CD14-positive monocyte (primary cell): Measurements from ENCODE around the gene RSPH3. TPM values are rescaled to one million over a fixed set of nuclear protein-coding genes. Genes with fewer than 3 reads are reported as not detected.

Source experiments
- DNase-seq, 3 donors: peaks; one replicate each; pipeline ENCODE4 v3.0.0-alpha.2; 2011 to 2022
- H2AFZ ChIP-seq: 2 replicates; pipeline ENCODE4 v1.6.0; 2012; ENCODE audit warnings: mild to moderate bottlenecking, low read depth, low read length, inconsistent platforms; ENCODE audit not compliant: insufficient read depth, poor library complexity, severe bottlenecking
- H3K27ac ChIP-seq, 2 donors: 1 replicate in 1 of 2; 2 replicates in 1 of 2; pipeline ENCODE4 v1.5.1; 2012 to 2013; ENCODE audit warnings: low read length in 2 of 2, control low read depth in 1 of 2, inconsistent platforms in 1 of 2, low read depth in 1 of 2, mild to moderate bottlenecking in 1 of 2
- H3K27me3 ChIP-seq, 2 donors: one replicate each; pipeline versions ENCODE4 v1.6.0 to v1.6.1; 2011 to 2013; ENCODE audit warnings: low read length in 2 of 2; ENCODE audit not compliant: control insufficient read depth in 2 of 2, insufficient read depth in 2 of 2
- H3K36me3 ChIP-seq, 2 donors: replicated peaks in 1 of 2; 1 replicate in 1 of 2; 2 replicates in 1 of 2; pipeline versions ENCODE4 v1.5.1 to v1.6.1; 2012 to 2013; ENCODE audit warnings: low read length in 2 of 2, control low read depth in 1 of 2, inconsistent platforms in 1 of 2, mild to moderate bottlenecking in 1 of 2; ENCODE audit not compliant: insufficient read depth in 2 of 2, control insufficient read depth in 1 of 2
- H3K4me1 ChIP-seq, 2 donors: 1 replicate in 1 of 2; 2 replicates in 1 of 2; pipeline versions ENCODE4 v1.5.1 to v1.6.1; 2012 to 2013; ENCODE audit warnings: low read length in 2 of 2, control low read depth in 1 of 2, inconsistent platforms in 1 of 2, mild to moderate bottlenecking in 1 of 2, moderate library complexity in 1 of 2; ENCODE audit not compliant: insufficient read depth in 2 of 2, control insufficient read depth in 1 of 2
- H3K4me2 ChIP-seq: replicated peaks from 2 replicates; pipeline ENCODE3; 2012; ENCODE audit warnings: low read length, moderate library complexity, mild to moderate bottlenecking; ENCODE audit not compliant: poor library complexity, severe bottlenecking; ENCODE audit errors: extremely low read depth
- H3K4me3 ChIP-seq, 3 experiments: fragments of 200-600 bp in 1 of 3; sonication (generic) in 1 of 3; replicated peaks in 1 of 3; 1 replicate in 2 of 3; 2 replicates in 1 of 3; pipeline ENCODE4 v1.5.1; 2011 to 2013; ENCODE audit warnings: low read length in 3 of 3, mild to moderate bottlenecking in 3 of 3, control low read depth in 2 of 3, low read depth in 2 of 3, inconsistent platforms in 1 of 3, moderate library complexity in 1 of 3
- H3K79me2 ChIP-seq: 2 replicates; pipeline ENCODE4 v1.6.0; 2012; ENCODE audit warnings: mild to moderate bottlenecking, control low read depth, inconsistent platforms, low read length, moderate library complexity; ENCODE audit not compliant: insufficient read depth
- H3K9ac ChIP-seq: 2 replicates; pipeline ENCODE4 v1.6.0; 2017; ENCODE audit warnings: low read length, mild to moderate bottlenecking; ENCODE audit not compliant: insufficient read depth, poor library complexity, severe bottlenecking
- H3K9me3 ChIP-seq, 2 donors: replicated peaks in 1 of 2; 1 replicate in 1 of 2; 2 replicates in 1 of 2; pipeline versions ENCODE4 v1.5.1 to v1.6.1; 2012 to 2013; ENCODE audit warnings: low read length in 2 of 2, control low read depth in 1 of 2; ENCODE audit not compliant: control insufficient read depth in 1 of 2, insufficient read depth in 1 of 2
- H4K20me1 ChIP-seq: 2 replicates; pipeline ENCODE4 v1.6.0; 2012; ENCODE audit warnings: mild to moderate bottlenecking, low read length, control low read depth, moderate library complexity; ENCODE audit not compliant: insufficient read depth
- H3K27ac Mint-ChIP-seq, 7 donors: one replicate each; pipeline ENCODE4 v1.8.0; 2020; ENCODE audit warnings: mild to moderate bottlenecking in 7 of 7, mixed read lengths in 7 of 7, moderate library complexity in 6 of 7, inconsistent platforms in 2 of 7
- H3K27me3 Mint-ChIP-seq, 3 donors: one replicate each; pipeline ENCODE4 v1.8.0; 2021 to 2022; ENCODE audit warnings: low read depth in 3 of 3, mild to moderate bottlenecking in 3 of 3, mixed read lengths in 3 of 3, moderate library complexity in 3 of 3, inconsistent platforms in 1 of 3
- H3K36me3 Mint-ChIP-seq, 2 donors: one replicate each; pipeline ENCODE4 v1.8.0; 2020; ENCODE audit warnings: mixed read lengths in 2 of 2, inconsistent platforms in 1 of 2, mild to moderate bottlenecking in 1 of 2
- H3K4me1 Mint-ChIP-seq: one replicate; pipeline ENCODE4 v1.8.0; 2020; ENCODE audit warnings: mild to moderate bottlenecking, mixed read lengths
- H3K4me3 Mint-ChIP-seq, 2 donors: one replicate each; pipeline ENCODE4 v1.8.0; 2020; ENCODE audit warnings: mild to moderate bottlenecking in 2 of 2, mixed read lengths in 2 of 2, moderate library complexity in 1 of 2
- H3K9me3 Mint-ChIP-seq, 7 donors: one replicate each; pipeline ENCODE4 v1.8.0; 2020 to 2022; ENCODE audit warnings: mixed read lengths in 7 of 7, mild to moderate bottlenecking in 6 of 7, moderate library complexity in 6 of 7, inconsistent platforms in 2 of 7
- CTCF ChIP-seq: fragments of 200-600 bp; IDR thresholded peaks from one replicate; pipeline ENCODE4 v1.8.0; 2022; ENCODE audit warnings: antibody characterized with exemption, mild to moderate bottlenecking
- WGBS: methylation state at CpG from one replicate; pipeline ENCODE4 v1.1.5; 2013; ENCODE audit warnings: missing lambda C conversion rate; ENCODE audit not compliant: insufficient coverage; 5-methylcytosine and 5-hydroxymethylcytosine counted together
- intact Hi-C, 2 donors: fragments of 100-400 bp; cut with micrococcal nuclease; formaldehyde crosslinking; loops; one replicate each; pipeline versions ENCODE4 v1.15.0 to v1.15.1; 2023
- polyA plus RNA-seq, 3 donors: library from polyadenylated mRNA; depleted of rRNA in 1 of 3; unstranded in 2 of 3; stranded (reverse) in 1 of 3; fragments of 300-500 nt in 2 of 3; fragments of >200 nt in 1 of 3; fragmentation: Illumina TruSeq in 2 of 3; gene quantifications; 1 replicate in 2 of 3; 2 replicates in 1 of 3; pipeline ENCODE4 v1.2.3, GENCODE V29; 2012 to 2021

RSPH3 gene
- polyA plus RNA-seq, 3 donors = 2.8 to 9.6 (median 4.6) TPM

GRCh38 chr6:158928068-158928467 is 71.9 kb downstream of the RSPH3 start:
- Histone ChIP-seq H3K27ac (no peak overlapping the region), H3K4me1 (no peaks in the 10 kb centered on the region), H3K27me3 (no peaks in the 10 kb centered on the region), H3K4me2 (no peak overlapping the region), H3K9me3 (no peaks in the 10 kb centered on the region), H2AFZ (no peak overlapping the region), H3K36me3 (no peaks in the 10 kb centered on the region), H3K9ac (no peak overlapping the region), H3K4me3 (no peak overlapping the region), H3K79me2 (no peaks in the 10 kb centered on the region), H4K20me1 (no peaks in the 10 kb centered on the region)
- Mint-ChIP-seq H3K27me3 (peaks cover 0 to 1% (median 0%) of the 10 kb centered on the region in 3 donors), H3K4me3 (no peak overlapping the region), H3K9me3 (peaks cover 0 to 9% (median 5%) of the 10 kb centered on the region in 7 donors), H3K4me1 (peaks cover 2% of the 10 kb centered on the region), H3K27ac (no peak overlapping the region), H3K36me3 (no peaks in the 10 kb centered on the region)
- intact Hi-C loops = no loop called here
- no peak for TF ChIP-seq CTCF
- DNase-seq = no peak
- WGBS = no CpG with 5 or more reads among the region's 2 CpGs

GRCh38 chr6:158926414-158926813 is 73.6 kb downstream of the RSPH3 start:
- no peak overlapping the region for H3K9ac ChIP-seq
- WGBS = no CpG with 5 or more reads among the region's 6 CpGs
- no peak for TF ChIP-seq CTCF
- no peaks in the 10 kb centered on the region for H3K9me3 ChIP-seq
- peaks cover 2% of the 10 kb centered on the region for H3K4me1 Mint-ChIP-seq
- H3K4me1 ChIP-seq = no peaks in the 10 kb centered on the region
- DNase-seq = no peak
- no peaks in the 10 kb centered on the region for H3K79me2 ChIP-seq
- no peaks in the 10 kb centered on the region for H3K36me3 ChIP-seq
- no peak overlapping the region for H3K4me3 Mint-ChIP-seq
- H3K36me3 Mint-ChIP-seq = no peaks in the 10 kb centered on the region
- no peak overlapping the region for H3K27ac Mint-ChIP-seq
- H3K4me3 ChIP-seq = no peak overlapping the region
- no peaks in the 10 kb centered on the region for H3K27me3 ChIP-seq
- intact Hi-C loops = no loop called here
- no peaks in the 10 kb centered on the region for H4K20me1 ChIP-seq
- H3K4me2 ChIP-seq = no peak overlapping the region
- H2AFZ ChIP-seq = no peak overlapping the region
- peaks cover 0 to 9% (median 5%) of the 10 kb centered on the region in 7 donors for H3K9me3 Mint-ChIP-seq
- peaks cover 0 to 1% (median 0%) of the 10 kb centered on the region in 3 donors for H3K27me3 Mint-ChIP-seq
- H3K27ac ChIP-seq = no peak overlapping the region
